Measurements from ENCODE around the gene TMEM185B. TPM values are rescaled to one million over a fixed set of nuclear protein-coding genes. Genes with fewer than 3 reads are reported as not detected.

The TMEM185B gene
- total and polyA plus RNA-seq, 10 donors: 3.9 to 35.6 (median 22.5) TPM

DNA sequence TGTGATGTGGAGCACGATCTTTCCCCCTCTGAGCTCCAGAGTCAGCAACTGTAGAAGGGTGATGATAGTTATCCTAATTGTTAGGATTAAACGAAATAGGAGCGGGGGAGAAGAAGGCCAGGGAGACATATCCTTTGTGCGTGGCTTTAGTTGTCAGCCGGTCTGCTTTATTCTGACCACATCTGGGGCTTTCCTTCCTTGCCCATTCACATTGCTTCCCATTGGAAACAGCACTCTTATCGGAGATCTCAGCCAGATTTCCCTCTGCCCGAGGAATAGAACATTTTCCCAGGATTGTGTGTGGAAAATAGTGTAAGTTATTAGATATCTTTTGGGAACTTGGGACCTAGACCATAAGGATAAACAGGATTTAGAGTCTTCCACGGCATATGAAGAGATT lies 31.0 kb upstream of the TMEM185B start:
- Histone ChIP-seq H3K4me3 (peak overlapping the region; percentile 67 to 95 (median 90)), H3K4me1 (peaks cover 23 to 70% (median 55%) of the 10 kb centered on the region in 6 donors), H3K27me3 (replicated peaks in 1 of 7) (no peaks in the 10 kb centered on the region), H3K36me3 (peaks cover 0 to 3% (median 0%) of the 10 kb centered on the region in 6 donors), H3K9me3 (no peaks in the 10 kb centered on the region), H3K27ac (peak overlapping the region in 7 of 8 donors; percentile 94 to 100 (median 97))
- TF ChIP-seq, protein P1, sequence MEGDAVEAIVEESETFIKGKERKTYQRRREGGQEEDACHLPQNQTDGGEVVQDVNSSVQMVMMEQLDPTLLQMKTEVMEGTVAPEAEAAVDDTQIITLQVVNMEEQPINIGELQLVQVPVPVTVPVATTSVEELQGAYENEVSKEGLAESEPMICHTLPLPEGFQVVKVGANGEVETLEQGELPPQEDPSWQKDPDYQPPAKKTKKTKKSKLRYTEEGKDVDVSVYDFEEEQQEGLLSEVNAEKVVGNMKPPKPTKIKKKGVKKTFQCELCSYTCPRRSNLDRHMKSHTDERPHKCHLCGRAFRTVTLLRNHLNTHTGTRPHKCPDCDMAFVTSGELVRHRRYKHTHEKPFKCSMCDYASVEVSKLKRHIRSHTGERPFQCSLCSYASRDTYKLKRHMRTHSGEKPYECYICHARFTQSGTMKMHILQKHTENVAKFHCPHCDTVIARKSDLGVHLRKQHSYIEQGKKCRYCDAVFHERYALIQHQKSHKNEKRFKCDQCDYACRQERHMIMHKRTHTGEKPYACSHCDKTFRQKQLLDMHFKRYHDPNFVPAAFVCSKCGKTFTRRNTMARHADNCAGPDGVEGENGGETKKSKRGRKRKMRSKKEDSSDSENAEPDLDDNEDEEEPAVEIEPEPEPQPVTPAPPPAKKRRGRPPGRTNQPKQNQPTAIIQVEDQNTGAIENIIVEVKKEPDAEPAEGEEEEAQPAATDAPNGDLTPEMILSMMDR (IDR thresholded peaks at IDR 0.05 in 8 of 11, conservative IDR thresholded peaks at IDR 0.05 in 3 of 11): no peak
- no peak for DNase-seq
- intact Hi-C loops (cut with DNase I; ENCODE audit: low total_unique reads): no loop called here
- WGBS, 5 donors: 44 to 58% (median 51%) methylated on average over 8 of the region's 8 CpGs

DNA sequence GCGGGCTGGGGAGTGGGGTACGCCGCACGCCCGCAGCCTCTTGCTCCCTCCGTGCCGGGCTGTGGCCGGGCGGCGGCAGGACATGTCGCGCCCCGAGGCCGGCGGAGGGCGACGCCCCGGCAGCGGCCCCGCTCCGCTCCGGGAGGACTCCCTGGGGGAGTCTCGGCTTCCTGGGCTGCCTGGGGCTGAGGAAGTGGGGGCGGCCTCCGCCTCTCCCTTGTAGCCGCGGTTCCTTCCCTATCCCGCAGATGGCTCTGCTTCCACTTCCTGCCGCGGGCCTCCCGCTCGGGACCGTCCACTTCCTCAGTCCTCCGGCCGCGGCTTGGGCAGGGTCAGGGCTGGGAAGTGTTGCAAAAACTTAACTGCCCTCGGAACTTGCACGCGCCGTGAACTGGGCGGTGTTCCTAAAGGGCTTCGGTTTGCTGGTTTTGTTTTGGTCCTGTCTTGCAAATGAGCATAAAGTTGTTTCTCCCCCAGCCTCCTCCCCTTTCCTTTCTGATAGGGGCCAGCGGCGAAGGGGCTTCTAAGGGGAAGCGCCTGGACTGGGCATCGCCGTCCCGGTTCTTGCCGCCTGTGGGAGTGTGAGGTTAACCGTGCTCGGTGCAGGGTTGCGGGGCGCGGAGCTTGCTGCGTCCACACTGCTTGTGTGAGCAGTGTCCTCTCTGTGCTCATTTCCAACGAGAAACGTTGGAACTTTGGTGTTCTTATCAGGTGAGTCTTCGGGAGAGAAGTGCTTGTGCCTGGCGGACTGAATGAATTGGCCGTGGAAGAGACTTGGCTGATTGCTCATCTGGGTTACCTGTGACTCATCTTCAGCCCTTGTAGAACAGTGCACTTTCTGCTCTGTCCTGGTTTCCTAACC lies 30.1 kb upstream of the TMEM185B start:
- Histone ChIP-seq H3K9me3 (no peaks in the 10 kb centered on the region), H3K4me3 (peak overlapping the region; percentile 67 to 95 (median 90)), H3K27me3 (replicated peaks in 1 of 7) (no peaks in the 10 kb centered on the region), H3K4me1 (peaks cover 23 to 70% (median 53%) of the 10 kb centered on the region in 6 donors), H3K36me3 (no peaks in the 10 kb centered on the region), H3K27ac (peak overlapping the region; percentile 57 to 100 (median 97))
- 0 to 1% (median 1%) methylated on average over 29 to 60 of the region's 60 CpGs for WGBS, 5 donors
- TF ChIP-seq POLR2AphosphoS5 (IDR thresholded peaks at IDR 0.05) (peak; percentile 84 to 94 (median 84)), POLR2A (IDR thresholded peaks at IDR 0.05) (no peak)
- TF ChIP-seq, protein P1 (IDR thresholded peaks at IDR 0.05 in 8 of 11, conservative IDR thresholded peaks at IDR 0.05 in 3 of 11): peak in 9 of 11 experiments; percentile 13 to 65 (median 46)
- intact Hi-C loops (cut with DNase I; ENCODE audit: low total_unique reads): no loop called here
- DNase-seq: peak; percentile 97

DNA sequence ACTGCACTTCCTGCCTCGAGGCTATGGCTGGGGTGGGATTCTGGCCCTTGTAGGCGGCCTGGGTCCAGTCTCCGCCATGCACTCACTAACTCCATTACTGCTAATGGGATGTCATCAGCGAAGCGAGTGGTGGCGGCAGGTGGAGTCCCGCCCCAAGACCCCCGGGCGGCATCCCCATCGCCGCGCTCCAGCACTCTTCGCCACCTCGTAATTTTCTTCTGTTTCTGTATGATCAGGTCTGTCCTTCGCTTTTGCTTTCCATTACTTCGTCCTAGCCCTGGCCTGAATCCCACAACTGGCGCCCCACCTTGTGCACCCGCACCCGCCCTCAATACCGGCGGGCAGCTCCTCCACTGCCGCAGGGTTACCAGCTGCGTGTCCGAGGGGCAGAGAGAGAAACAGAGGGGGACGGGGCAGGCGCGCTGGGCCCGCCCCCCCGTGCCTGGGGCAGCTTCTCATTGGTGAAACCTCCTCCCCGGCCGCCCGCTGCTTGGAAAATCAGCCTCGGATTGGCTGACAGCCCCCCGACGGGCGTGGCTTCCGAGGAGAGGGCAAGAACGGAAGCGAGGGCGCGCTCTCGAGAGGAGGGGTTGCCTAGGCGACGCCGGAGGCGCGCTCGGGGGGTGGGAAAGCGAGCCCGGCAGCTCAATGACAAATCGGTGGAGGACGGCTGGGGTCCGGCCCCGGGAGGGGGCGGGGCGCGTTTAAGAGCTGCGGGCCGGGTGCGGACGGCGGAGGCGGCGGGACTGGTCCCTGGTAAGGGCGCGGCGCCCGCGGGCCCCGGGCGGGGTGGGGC lies 29.2 kb upstream of the TMEM185B start, which contains the start of gene RALB:
Gene RALB (plus strand): TSS at position 628 of the 796 bp plus-strand sequence. CDS start 25,813 bp downstream, outside the sequence.
- intact Hi-C loops (cut with DNase I; ENCODE audit: low total_unique reads): no loop called here
- Histone ChIP-seq H3K36me3 (no peaks in the 10 kb centered on the region), H3K9me3 (no peaks in the 10 kb centered on the region), H3K27me3 (replicated peaks in 1 of 7) (no peaks in the 10 kb centered on the region), H3K4me1 (peaks cover 18 to 69% (median 49%) of the 10 kb centered on the region in 6 donors), H3K4me3 (peak within 1 kb of the TSS; percentile 67 to 95 (median 90)), H3K27ac (peak within 1 kb of the TSS; percentile 57 to 100 (median 97))
- TF ChIP-seq POLR2AphosphoS5 (IDR thresholded peaks at IDR 0.05) (peak; percentile 88 to 94 (median 91)), POLR2A (IDR thresholded peaks at IDR 0.05) (peak in 1 of 3 donors; percentile 54)
- TF ChIP-seq, protein P1 (IDR thresholded peaks at IDR 0.05 in 8 of 11, conservative IDR thresholded peaks at IDR 0.05 in 3 of 11): peak in 1 of 11 experiments; percentile 5
- peak; percentile 100 for DNase-seq
- 0 to 2% (median 1%) methylated on average over 49 to 71 of the region's 71 CpGs for WGBS, 5 donors
